ENCODE measurements around the gene FAM107B. TPM values are rescaled to one million over a fixed set of nuclear protein-coding genes. Genes with fewer than 3 reads are reported as not detected.

The FAM107B gene
- total RNA-seq, 1 experiment from 2014 or later = 24.5 TPM

GRCh38 chr10:14481752-14482151 is 292.9 kb downstream of the FAM107B start:
- WGBS (ENCODE audit: extremely low coverage, insufficient read length, low lambda C conversion rate) = no CpG with 5 or more reads among the region's 9 CpGs
- DNase-seq = no peak

More at GRCh38 chr10:14481752-14482151, 292.9 kb downstream of the FAM107B start:
- no peak overlapping the region for H2AK5ac ChIP-seq (ENCODE audit: insufficient read length, low read length)
- H2BK120ac ChIP-seq (ENCODE audit: low read depth, low read length, poor library complexity, severe bottlenecking) = no peak overlapping the region
- H3K14ac ChIP-seq (ENCODE audit: insufficient read depth, low read length) = no peak overlapping the region
- no peak overlapping the region for H3K27ac ChIP-seq (ENCODE audit: insufficient read length, low read depth, low read length)
- no peak overlapping the region for H2BK5ac ChIP-seq (ENCODE audit: insufficient read length, low read length)
- no peak overlapping the region for H3T11ph ChIP-seq (ENCODE audit: low read length)
- H2BK20ac ChIP-seq (ENCODE audit: low read depth, low read length, poor library complexity, severe bottlenecking) = no peak overlapping the region
- no peaks in the 10 kb centered on the region for H3K9me3 ChIP-seq (ENCODE audit: control insufficient read depth, low read depth, low read length)
- no peak overlapping the region for H4K5ac ChIP-seq (ENCODE audit: insufficient read length, low read depth, low read length)
- H3K79me1 ChIP-seq (ENCODE audit: insufficient read depth, low read depth, low read length, poor library complexity, severe bottlenecking) = no peaks in the 10 kb centered on the region
- H4K8ac ChIP-seq (replicated peaks; ENCODE audit: insufficient read length, low read depth, low read length) = no peak overlapping the region
- no peak for TF ChIP-seq CTCF (conservative IDR thresholded peaks at IDR 0.05)
- H3K4me2 ChIP-seq (ENCODE audit: insufficient read depth, insufficient read length, low read length) = no peak overlapping the region
- no peak overlapping the region for H2BK12ac ChIP-seq (ENCODE audit: insufficient read length, low read depth, low read length)
- H2BK15ac ChIP-seq (ENCODE audit: low read depth, low read length) = no peak overlapping the region
- H3K79me2 ChIP-seq (ENCODE audit: insufficient read depth, low read length) = no peaks in the 10 kb centered on the region
- H4K20me1 ChIP-seq (ENCODE audit: control insufficient read depth, insufficient read depth, insufficient read length) = no peaks in the 10 kb centered on the region
- H3K27me3 ChIP-seq (ENCODE audit: insufficient read depth, low read length) = no peaks in the 10 kb centered on the region
- no peak overlapping the region for H3K27ac Mint-ChIP-seq
- H3K23me2 ChIP-seq (ENCODE audit: insufficient read length, low read depth, low read length, poor library complexity, severe bottlenecking) = no peaks in the 10 kb centered on the region
- peaks cover 13 to 15% of the 10 kb centered on the region in 2 experiments for H3K4me1 Mint-ChIP-seq
- no peak overlapping the region for H3K4me3 Mint-ChIP-seq
- no peak overlapping the region for H2AFZ ChIP-seq (ENCODE audit: low read length)
- H3K56ac ChIP-seq (ENCODE audit: insufficient read length, low read depth, low read length) = no peak overlapping the region
- no peaks in the 10 kb centered on the region; the same call in 1 of the 2 replicates for H3K4me1 ChIP-seq (ENCODE audit: insufficient read depth, low read length)
- H4K91ac ChIP-seq (ENCODE audit: insufficient read length, low read depth, low read length) = no peak overlapping the region
- no peak overlapping the region for H3K23ac ChIP-seq (ENCODE audit: insufficient read length, low read depth, low read length)
- H3K9me3 Mint-ChIP-seq = peaks cover 2 to 3% of the 10 kb centered on the region in 2 experiments; a peak in 3 of 5 replicates
- H3K4ac ChIP-seq (ENCODE audit: low read depth, low read length) = no peak overlapping the region
- H3K9ac ChIP-seq (ENCODE audit: extremely low read depth, insufficient read length, low read length) = no peak overlapping the region
- H3K27me3 Mint-ChIP-seq (ENCODE audit: low read depth) = peaks cover 3% of the 10 kb centered on the region; the same call in 1 of the 2 replicates
- H3K36me3 Mint-ChIP-seq (ENCODE audit: insufficient read depth in 1 of 3, low read depth in 3 of 3) = peaks cover 0 to 6% (median 1%) of the 10 kb centered on the region in 3 experiments; a peak in 3 of 7 replicates
- no peak overlapping the region for H3K18ac ChIP-seq (ENCODE audit: insufficient read length, low read depth, low read length)

Data from H9 (cell line).